ENCODE data around the gene WDR45.
A peak's percentile ranks its signal among the peaks of the same experiment; 100 is the strongest.

WDR45 gene

DNA sequence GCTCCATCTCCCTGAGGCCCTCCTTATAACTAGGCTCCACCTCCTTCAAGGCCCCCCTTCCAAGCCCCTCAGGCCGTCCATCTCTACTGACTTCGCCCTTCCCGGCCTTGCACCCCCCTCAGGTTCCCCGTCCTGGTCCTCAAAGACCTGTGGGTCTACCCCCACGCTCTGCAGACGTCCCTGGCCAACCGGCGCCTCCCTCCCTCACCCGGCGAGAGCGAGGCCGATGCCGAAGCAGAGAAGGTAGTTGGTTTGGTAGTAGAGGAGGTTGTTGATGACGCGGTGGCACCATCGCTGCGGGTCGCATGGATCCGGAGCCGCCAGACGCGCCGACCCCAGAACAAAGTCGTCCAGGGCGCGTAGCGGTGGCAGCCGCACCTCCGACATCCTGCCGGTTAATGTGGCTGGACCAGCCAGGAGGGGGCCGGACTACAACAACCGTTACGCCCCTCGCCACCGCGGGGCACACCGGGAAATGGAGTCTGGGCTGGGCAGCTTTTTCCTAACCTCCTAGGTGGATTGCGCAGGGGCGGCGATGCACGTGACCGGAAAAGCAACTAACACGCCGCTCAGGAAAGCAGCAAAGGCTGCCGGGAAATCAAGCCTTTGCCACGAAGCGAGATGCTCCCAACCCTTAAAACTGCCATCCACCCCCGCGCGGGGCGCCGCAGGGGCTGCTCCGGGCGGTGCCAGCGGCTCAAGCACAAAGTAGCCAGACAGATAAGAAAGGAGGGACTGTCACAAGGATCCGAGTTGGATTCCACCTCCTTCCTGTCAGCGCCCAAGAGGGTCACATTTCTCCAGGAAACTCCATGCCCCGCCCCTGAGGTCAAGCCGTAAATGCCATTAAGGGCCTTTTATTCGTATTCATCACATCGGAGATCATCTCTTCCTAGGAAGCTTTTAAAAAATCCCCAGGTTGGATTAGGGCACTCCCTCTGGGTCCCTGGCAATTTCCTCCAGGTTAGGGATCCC lies 5.8 kb downstream of the WDR45 start, which contains the start of gene PRAF2:
Gene PRAF2 (minus strand): TSS at position 402 of the 975 bp plus-strand sequence. CDS start 15 bp downstream, at position 387.
- DNase-seq (ENCODE audit: low read depth) = peak; percentile 83

DNA sequence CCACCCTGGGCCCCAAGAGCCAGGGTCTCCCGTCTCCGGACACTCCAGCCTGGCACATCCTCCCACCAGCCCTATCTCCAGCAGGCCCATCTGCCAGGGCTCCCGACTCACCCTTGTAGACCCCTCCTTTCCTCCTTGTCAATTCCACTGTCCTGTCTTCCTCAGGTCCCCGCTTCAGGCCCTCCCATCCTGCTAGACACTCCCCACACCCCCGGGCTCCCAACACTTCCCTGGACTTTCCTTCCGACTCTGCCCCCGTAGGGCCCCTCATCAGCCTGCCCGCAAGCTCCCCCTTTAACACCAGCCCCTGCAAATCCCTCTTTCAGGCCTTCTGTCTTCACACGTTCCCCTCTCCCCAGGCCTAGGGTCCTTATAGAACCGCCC lies 7.0 kb downstream of the WDR45 start:
- no peak for DNase-seq (ENCODE audit: low read depth)

DNA sequence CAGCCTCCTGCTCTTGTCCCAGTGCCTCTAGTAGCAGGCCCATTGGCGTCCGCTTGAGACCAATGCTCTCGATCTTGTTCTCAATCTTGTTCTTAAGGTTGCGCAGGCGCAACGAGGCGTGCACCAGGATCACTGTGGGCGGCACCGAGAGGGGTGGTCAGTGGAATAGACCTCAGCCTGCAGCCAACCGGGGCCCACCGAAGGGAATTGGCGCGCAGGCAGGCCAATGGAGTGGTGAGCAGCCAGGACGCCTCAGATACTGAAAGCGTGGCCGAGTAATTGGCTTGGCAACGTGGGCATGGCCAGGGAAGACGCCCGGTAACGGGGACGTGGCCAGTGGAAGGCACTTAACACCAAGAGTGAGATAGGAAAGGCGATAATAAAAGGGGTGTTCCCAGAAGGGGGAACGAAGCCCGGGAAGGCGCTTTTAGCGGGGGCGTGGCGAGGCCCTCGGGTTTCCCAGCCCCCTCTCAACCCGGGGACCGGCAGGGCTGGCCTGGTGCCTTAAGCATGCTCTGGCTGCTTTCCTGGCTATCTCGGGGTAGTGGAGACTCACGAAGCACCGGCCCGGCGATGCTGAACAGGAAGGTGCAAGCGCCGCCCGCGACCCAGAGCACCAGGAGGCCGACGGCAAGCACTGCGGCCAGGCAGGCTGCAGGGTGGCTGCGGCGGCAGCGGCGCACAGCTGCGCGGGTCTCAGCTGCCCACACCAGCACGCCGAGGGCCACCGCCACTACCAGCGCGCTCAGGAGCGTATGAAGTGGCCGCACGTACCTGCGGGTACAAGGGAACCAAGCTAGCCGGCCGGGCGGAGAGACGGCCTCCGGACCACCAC lies 7.6 kb downstream of the WDR45 start:
- no peak for DNase-seq (ENCODE audit: low read depth)

DNA sequence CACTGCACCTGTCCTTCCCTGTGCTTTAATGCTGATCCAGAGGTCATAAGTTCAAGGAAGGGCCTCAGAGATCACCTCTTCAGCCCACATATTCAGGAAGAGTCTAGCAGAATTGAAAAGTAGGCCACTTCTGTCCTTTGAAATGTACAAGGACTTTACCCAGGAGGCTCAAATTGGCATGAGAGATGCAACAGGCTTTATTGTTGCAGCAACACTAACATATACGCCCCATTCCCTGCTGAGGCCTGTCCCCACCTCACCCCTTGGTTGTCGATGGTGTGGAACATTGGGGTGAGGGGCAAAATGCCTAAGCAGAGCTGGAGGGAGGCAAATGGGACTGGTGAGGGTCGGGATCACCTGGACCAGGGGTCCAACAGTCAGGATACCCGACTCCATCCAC lies 8.7 kb downstream of the WDR45 start:
- DNase-seq (ENCODE audit: low read depth) = no peak

DNA sequence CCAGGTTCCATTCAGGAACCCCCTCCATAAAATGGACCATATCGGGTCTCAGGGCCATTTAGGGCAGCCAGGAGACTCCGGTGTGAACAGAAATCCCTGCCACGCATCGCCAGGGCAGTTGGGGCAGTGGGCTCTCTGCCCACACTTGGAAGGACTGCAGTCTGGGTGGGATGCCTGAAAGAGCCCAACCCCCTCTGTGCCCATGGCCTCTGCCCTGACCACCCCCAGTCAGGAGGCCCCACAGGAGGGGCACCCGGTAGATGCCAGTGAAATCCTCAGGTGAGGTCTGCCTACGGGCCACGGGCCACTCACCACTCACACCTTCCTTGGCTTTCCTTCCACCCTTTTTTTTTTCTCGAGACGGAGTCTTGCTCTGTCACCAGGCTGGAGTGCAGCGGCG lies 10.6 kb downstream of the WDR45 start:
- no peak for DNase-seq (ENCODE audit: low read depth)

DNA sequence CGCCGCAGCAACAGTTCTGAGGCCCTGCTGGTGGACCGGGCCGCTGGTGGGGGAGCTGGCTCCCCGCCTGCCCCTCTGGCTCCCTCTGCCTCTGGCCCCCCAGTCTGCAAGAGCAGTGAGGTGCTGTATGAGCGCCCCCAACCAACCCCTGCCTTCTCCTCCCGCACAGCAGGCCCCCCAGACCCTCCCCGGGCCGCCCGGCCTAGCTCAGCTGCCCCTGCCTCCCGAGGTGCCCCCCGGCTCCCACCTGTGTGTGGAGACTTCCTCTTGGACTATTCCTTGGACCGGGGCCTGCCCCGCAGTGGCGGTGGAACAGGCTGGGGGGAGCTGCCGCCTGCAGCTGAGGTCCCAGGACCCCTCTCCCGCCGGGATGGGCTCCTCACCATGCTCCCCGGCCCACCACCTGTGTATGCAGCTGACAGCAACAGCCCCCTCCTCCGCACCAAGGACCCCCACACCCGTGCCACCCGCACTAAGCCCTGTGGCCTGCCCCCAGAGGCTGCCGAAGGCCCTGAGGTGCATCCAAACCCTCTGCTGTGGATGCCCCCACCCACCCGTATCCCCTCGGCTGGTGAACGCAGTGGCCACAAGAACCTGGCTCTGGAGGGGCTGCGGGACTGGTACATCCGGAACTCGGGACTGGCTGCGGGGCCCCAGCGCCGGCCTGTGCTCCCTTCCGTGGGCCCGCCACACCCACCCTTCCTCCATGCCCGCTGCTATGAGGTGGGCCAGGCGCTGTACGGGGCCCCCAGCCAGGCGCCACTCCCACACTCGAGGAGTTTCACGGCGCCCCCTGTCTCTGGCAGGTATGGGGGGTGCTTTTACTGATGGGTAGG lies 12.2 kb downstream of the WDR45 start:
- DNase-seq (ENCODE audit: low read depth) = no peak

DNA sequence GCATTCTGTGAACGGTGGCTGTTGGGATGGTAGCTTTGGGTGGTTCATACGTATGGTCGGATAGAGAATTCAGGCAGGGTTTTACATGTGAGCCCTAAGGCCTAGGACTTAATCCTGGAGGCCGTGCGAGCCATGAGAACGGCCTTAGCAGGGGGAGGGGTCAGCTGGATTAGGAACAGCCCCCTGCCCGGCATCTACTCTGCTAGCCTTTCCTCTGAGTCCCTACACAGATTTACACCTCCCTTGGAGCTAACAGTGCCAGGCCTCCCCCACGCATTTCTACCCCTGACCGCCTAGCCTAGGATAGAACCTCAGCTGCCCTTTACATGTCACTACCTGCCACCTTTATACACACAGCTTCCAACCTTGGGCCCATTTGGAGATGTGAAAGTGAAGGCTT lies 13.0 kb downstream of the WDR45 start:
- DNase-seq (ENCODE audit: low read depth) = no peak

DNA sequence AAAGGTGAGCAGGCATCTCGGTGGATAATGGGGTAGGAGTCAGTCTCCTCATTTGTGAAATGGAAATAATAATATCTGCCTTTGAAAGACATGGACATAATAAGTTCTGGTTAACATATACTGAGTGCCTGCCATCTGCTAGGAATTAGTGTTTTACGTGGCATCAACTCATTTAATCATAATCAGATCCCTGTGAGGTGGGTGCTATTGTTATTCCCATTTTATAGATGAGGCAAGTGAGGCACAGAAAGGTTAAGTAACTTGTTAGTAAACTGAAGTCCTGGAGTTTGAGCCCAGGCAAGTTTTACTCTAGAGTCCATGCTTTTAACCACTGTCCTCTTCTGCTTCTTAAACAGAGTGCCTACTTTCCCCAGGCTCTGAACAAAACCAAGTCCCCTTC lies 13.4 kb downstream of the WDR45 start:
- DNase-seq (ENCODE audit: low read depth) = no peak

DNA sequence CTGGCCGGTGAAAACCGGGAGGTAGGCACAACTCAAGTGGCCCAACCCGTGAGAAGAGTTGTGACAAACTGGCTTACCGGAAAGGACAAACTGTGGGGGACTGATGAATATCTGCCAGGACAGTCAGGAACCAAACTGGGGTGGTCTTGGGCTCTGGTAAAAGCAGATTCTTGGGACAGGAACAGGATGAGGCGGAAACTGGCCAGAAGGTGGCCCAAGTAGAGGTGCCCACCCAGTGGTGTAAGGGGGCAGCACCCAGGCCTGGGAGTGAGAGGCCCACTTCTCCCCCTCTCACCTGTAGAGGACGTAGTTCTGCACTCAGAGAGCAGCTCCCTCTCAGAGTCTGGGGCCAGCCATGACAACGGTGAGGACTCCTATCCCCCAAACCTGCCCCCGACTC lies 15.0 kb downstream of the WDR45 start:
- no peak for DNase-seq (ENCODE audit: low read depth)

DNA sequence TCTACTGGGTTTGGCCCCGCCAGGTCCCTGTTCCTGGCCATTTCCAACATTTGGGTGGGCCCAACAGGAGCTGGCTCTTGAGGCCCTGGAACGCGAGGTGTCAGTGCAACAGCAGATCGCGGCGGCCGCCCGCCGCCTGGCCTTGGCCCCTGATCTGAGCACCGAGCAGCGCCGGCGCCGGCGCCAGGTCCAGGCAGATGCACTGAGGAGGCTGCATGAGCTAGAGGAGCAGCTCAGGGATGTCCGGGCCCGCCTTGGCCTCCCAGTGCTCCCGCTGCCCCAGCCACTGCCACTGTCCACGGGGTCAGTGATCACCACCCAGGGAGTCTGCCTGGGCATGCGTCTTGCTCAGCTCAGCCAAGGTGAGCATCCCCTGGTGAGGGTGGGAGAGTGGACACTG lies 15.4 kb downstream of the WDR45 start:
- no peak for DNase-seq (ENCODE audit: low read depth)

DNA sequence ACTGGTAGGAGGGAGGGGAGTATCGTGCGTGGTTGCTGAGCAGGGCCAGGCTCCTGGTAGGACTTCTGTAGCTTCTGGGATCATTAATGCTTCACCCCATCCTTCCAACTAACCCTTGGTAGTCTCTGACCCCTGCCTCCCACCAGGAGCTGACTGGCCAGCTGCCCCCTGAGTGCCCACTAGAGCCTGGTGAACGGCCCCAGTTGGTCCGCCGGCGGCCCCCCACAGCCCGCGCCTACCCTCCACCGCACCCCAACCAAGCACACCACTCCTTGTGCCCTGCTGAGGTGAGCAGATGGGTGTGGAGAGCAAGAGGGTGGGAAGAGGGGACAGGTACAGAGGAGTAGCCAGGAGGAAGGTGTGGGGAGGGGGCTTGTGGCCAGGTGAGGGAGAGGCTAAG lies 16.0 kb downstream of the WDR45 start:
- DNase-seq (ENCODE audit: low read depth) = no peak

DNA sequence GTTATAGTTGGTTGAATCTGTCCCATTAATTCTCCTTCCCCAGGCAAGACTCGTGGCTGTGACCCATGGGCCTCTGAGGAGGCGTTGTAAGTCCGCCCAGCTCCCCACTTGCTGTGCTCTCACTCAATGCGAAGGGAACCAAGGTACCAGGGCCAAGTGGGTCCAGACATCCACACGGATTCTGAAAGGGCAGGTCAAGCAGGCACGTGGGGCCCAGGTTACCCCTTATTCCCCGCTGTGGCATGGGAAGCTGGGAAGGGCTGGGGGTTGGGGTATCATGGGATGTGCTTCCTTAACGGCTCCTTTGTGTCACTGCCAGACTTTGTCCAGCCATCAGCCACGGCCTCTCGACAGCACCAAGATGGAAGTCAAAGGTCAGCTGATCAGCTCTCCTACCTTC lies 17.8 kb downstream of the WDR45 start:
- no peak for DNase-seq (ENCODE audit: low read depth)

DNA sequence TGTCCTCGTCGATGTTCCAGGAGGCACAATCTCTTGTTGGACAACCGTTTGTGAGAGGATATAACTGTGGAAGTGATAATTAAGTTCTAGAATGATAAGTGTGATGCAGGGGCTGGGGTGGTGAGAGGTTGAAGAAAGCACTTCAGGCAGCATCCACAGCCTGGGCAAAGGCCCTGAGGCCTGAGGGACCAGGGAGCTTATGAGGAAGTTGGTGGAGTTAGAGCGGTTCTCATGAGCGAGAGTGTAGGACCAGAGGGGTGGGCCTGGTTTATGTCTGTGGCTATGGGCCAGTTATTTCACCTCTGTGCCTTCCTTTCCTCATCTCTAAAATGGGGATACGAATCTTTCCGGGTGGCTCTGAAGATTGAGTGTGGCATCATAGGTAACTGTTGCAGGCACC lies 18.2 kb downstream of the WDR45 start:
- DNase-seq (ENCODE audit: low read depth) = no peak

DNA sequence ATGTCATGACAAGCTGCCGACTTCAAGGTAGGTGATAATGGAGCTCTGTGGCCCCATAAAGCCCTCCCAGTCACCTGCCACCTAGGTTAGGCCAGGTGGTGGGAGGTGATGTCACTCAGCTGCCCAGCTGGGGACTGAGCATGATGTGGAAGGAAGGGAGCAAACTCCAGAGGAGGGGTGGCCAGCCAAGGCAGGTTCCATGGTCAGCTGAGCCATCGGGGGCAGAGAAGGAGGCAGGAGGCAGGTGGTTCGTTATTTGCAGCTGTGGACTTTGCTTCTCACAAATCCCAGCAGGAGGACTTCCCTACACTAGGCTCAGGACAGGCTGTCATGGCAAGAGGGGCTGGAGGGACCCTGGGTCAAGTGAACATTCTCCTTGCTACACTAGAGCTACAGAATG lies 18.8 kb downstream of the WDR45 start:
- no peak for DNase-seq (ENCODE audit: low read depth)

DNA sequence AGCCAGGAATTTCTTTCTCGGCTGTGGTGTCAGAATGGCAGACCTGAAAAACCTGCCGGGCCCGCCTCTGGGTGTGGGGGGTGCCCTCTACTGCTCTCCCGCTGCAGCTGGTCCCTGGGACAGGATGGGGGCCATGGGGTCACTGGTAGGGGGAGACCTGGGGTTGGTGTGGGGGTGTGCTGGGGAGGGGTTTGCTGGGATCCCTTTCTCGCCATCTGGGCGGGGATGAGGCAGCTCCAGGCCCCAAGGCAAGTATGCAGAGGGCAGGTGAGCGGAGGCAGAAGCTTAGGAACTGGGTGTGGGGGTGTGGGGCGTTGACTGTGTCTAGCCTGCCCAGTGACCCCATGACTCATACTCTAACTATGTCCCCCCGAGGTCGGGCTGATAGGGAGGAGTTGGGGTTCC lies 20.0 kb downstream of the WDR45 start:
- DNase-seq (ENCODE audit: low read depth) = no peak

DNA sequence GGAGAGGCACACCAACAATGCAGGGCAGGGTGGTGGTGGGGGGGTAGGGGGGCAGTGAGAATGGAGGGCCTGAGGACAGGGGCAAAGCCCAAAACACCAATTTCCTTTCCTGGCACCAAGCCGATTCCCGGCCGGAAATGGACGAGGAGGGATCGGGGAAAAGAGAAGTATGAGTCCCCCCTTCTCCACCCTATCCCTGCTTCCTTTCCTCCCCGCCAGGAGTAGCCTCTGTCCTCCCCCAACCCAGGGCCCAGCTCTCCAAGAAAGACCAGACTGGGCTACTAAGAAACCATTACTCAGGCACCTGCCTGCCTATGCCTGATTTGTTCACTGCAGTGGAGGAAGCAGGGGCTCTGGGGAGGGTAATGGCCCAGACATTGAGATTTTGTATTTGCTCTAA lies 20.5 kb downstream of the WDR45 start:
- no peak for DNase-seq (ENCODE audit: low read depth)

DNA sequence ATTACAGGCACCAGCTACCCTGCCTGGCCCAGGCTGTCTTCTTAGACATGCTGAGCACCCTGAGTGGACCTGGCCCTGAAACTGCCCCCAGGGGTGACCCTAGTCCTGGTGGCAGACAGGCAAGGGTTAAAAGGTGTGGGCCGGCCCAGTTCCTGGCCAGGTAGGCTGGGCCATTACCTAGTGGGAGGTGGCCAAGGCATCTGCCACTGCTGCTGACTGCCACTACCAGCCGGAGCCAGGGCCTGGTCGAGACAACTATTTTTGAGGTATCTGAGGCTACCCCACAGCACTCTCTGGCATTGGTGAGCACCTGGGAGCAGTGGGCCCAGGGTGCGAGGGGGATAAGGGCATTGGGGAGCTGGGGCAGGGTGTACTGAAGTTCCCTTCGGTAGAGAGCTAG lies 20.9 kb downstream of the WDR45 start, which contains the start of gene CCDC120:
Gene CCDC120 (plus strand): TSS at position 206 of the 400 bp plus-strand sequence. CDS start 3,043 bp downstream, outside the sequence.
- no peak for DNase-seq (ENCODE audit: low read depth)

DNA sequence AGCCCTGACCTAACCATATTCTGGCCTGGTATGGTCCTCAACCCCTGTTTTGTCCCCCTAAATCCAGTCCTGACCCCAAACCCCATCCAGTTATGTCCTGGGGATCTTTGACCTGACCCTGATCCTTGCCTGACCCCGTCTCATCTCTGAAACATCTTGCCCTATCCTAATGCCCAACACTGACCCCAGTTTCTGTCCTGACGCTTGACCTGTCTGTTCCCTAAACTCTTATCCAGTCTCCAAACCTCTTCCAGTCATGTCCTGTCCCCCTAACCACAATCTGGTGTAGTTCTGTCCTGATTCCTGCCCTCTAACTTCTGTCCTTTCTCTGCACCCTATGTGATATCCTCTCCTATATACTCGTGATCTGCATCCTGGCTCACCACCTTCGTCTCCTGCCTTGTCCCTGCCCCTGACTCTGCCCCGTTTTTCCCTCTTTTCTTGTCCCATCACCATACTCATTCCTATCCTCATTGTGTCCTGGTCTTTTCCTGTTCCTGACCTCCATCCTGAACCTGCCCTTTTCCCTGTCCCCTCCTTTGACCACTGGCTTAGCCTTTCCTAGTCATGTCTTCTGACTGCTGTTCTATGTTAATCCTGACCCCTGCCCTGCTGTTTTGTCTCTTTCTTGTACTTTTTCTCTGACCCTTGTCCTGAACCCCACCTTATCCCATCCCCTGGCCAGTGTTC lies 25.5 kb downstream of the WDR45 start:
- no peak for DNase-seq (ENCODE audit: low read depth)

DNA sequence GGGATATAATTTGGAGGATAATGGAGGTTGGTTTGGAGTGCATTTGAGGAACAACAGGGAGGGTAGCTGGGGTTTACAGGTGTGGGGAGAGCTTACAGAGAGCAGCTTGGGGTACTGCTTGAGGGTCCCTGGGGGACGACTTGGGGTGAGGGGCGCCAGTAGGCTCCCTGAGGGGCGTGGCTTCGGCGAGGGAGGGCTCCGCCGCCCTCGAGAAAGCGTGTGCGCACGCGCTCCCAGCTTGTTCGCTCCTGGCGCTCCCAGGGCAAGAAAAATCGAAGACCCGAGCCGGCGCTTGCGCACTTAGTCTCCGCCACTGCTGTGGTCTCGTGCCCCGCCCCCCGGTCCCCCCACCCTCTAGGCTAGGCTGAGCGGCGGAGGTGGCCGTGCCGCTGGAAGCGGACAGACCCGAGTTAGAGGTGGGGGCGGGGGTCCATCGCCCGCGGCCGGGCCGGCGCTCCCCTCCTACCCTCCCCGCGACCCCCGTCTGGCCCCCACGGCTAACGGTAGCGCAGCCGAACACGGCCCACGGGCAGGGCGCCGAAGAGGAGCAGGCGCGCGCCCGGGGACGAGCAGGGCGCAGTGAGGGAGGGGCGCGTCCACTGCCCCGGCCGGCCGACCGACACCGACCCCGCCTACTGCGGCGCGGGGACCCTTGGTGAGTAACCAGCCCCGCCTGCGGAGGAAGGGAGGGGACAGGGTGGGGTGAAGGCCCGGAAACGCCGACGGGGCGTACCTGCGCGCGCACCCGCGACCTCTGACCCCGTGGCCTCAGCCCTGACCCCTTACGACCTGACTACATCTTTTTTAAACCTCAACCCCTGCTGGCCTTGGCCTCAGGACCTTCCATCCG lies 26.2 kb downstream of the WDR45 start:
- DNase-seq (ENCODE audit: low read depth) = no peak

DNA sequence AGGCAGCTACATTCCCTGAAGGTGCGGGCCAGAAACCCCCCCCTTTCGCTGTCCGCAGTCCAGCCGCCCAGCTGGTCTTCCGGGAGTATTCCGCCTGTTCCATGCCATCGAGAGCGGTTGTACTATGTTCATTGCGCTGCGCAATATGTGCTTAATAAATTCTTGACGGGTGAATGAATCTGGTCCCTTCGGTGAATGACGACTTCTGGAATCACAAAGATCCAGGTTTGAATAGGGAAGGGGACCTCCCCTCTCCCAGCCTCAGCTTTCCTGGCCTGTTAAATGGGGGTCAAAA lies 35.8 kb downstream of the WDR45 start:
- DNase-seq (ENCODE audit: low read depth) = no peak

All from GM04504 (cell line).